HG02938 (cell line): ENCODE measurements around the gene DICER1.
A peak's percentile ranks its signal among the peaks of the same experiment; 100 is the strongest.
"Not testable (repeated sequence)": the region's sequence is repeated elsewhere in the genome, so short reads cannot be mapped to it uniquely, and the experiment has no call there.

Source experiments
- ATAC-seq: cut with Tn5 transposase; IDR thresholded peaks from one replicate; pipeline ENCODE4 v1.9.1; 2021; ENCODE audit warnings: mild to moderate bottlenecking, moderate library complexity; ENCODE audit not compliant: unreplicated experiment

The DICER1 gene

GRCh38 chr14:95157327-95158189, at the start of gene DICER1:
Gene DICER1 (minus strand): TSS chr14:95157529. CDS start chr14:95133458, 24,071 bp downstream.
- peak; percentile 63 for ATAC-seq

DNA sequence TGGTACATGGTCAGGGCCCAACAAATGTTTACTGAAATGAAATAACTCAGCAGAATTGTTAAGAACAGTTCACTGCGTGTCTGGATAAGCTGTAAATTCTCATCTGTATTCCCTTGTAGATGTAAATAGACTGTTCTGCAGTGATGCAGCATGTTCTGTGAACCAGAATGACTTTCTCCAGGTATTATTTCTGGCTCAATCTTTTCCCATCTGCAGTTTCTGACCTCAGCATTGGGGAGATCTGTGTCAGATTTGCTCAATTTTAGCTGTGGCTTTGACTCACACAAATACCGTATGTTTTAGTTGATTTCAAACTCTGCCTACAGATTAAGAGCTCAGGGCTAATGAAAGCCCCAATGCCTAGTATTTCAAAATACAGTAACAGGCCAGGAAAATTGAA, 49.2 kb upstream of the DICER1 start:
- no peak for ATAC-seq

DNA sequence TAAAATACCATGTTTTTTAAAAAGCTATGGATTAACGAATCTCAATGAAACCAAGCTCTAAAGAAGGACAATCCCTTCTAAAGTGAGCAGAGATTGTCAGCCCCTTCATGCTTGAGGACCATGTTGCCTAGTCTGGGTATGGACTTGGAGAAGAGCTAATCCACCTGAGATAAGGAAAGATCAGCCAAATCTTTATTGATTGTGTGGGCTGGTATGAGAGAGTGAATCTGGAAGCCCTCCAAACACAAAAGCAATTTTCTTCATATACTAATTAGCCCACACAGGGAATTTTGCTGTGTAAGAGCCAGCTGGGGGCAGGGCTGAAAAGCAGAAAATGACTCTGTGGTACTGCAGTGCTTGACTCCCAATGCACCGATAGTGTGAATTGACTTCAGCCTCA, 47.4 kb upstream of the DICER1 start:
- no peak for ATAC-seq

- not testable (repeated sequence) for ATAC-seq
These were observed 44.4 kb upstream of the DICER1 start for GRCh38 chr14:95201745-95202144.

GRCh38 chr14:95200404-95200803, 43.1 kb upstream of the DICER1 start:
- ATAC-seq: no peak

DNA sequence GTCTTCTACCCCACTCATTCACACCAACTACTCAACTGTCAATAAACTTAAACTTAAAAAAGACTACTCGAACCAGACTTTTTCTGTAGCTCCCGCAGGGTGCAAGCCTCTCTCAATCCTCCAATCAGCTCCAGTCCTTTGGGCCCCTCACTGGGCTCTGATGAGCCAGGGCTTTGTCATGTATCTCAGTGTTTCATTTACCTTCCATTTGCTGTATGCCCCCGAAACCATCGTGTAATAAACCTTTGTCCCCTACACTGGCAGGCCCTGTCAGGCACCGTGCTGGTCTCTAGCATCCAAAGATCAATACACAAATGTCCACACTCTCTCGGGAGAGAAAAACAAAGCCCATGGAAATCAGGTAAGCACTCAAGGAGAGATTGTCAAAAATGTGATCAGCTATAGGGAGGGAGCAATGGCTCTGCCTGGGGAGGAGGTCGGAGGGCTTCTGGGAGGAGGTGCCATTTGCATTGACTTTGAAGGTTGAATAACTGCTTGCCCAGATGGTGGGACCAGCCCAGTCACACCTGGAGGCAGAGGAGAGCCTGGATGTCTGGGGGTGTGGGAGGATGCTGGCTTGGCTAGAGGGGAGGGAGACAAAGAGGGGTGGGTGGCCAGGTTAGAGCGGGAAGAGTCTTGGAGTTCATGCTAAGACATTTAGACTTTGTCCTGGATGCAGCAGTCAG, 42.1 kb upstream of the DICER1 start:
- no peak for ATAC-seq

GRCh38 chr14:95198320-95198719, 41.0 kb upstream of the DICER1 start:
- no peak for ATAC-seq

GRCh38 chr14:95197551-95197950, 40.2 kb upstream of the DICER1 start:
- no peak for ATAC-seq

GRCh38 chr14:95196826-95197545, 39.7 kb upstream of the DICER1 start:
- ATAC-seq: no peak

GRCh38 chr14:95196268-95196667, 38.9 kb upstream of the DICER1 start:
- ATAC-seq: peak; percentile 65

GRCh38 chr14:95195031-95195430, 37.7 kb upstream of the DICER1 start:
- no peak for ATAC-seq

- ATAC-seq: no peak
These were observed 35.8 kb upstream of the DICER1 start for GRCh38 chr14:95193081-95193480.

GRCh38 chr14:95192311-95192710, 35.0 kb upstream of the DICER1 start:
- ATAC-seq: no peak

GRCh38 chr14:95191445-95192199, 34.3 kb upstream of the DICER1 start:
- ATAC-seq: no peak

GRCh38 chr14:95190857-95191256, 33.5 kb upstream of the DICER1 start:
- ATAC-seq: no peak

GRCh38 chr14:95190346-95190840, 33.1 kb upstream of the DICER1 start:
- no peak for ATAC-seq

GRCh38 chr14:95189367-95190132, 32.2 kb upstream of the DICER1 start:
- no peak for ATAC-seq

- no peak for ATAC-seq
These were observed 31.1 kb upstream of the DICER1 start for GRCh38 chr14:95188380-95188779.

DNA sequence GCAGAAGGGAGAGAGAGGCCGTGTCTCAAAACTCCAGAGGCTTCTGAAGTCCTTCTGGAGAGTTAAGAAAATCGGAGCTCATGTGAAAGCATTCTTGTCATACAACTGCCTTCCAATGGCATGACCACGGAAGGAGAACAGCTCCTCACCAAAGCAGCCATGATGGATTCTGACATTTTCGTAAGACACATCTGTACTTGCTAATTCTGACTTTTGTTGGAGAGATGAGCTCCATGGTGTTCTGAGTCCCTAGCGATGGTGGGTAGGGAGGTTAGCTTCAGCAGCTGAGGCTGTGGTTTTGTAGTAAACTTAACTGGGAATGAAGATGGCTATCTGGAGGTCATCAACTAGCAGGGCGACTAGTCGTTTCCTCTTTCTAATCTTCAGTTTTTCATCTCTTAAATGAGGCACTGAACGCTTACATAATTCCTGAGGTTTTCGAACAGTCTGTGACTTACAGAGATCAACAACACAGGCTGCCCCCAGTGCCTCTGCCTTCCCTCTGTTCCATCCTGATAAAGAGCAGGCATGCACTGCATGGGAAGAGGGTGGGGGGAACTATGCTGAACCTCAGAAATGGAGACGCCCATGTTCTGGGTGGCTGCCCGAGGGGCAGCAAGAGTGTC, 28.6 kb upstream of the DICER1 start:
- ATAC-seq: no peak
